ENCODE data around the gene ASAH2.

DNA sequence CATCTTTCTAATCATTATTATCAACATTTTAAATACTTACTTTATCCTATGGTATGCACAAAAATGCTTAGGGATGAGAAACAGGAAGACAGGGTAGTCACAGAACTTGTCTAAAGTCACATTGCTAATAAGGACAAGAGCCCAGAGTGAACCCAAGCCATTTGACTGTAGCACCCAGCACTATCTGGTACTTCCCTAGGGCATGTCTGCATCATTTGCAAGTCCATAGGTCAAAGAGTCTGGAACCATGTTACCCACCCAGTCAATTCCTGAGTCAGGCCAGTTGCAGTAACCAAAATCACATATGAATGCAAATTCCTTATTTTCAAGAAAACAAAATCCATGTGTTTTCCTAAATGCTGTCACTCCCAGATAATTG lies 19.1 kb downstream of the ASAH2 start:
- TF ChIP-seq REST (IDR thresholded peaks at IDR 0.05; ENCODE audit: low read depth) (no peak), TAF1 (IDR thresholded peaks at IDR 0.05; ENCODE audit: low read depth) (no peak), YY1 (IDR thresholded peaks at IDR 0.05; ENCODE audit: low read depth) (no peak), TCF12 (IDR thresholded peaks at IDR 0.05; ENCODE audit: low read depth) (no peak), ZBTB7A (IDR thresholded peaks at IDR 0.05; ENCODE audit: low read depth) (no peak), TEAD4 (IDR thresholded peaks at IDR 0.05) (no peak), FOXM1 (IDR thresholded peaks at IDR 0.05; ENCODE audit: borderline replicate concordance, low read depth) (no peak), CREB1 (IDR thresholded peaks at IDR 0.05; ENCODE audit: low read depth) (no peak), EGR1 (IDR thresholded peaks at IDR 0.05) (no peak)
